ENCODE data around the gene RNASET2. TPM values are rescaled to one million over a fixed set of nuclear protein-coding genes. Genes with fewer than 3 reads are reported as not detected.

RNASET2 gene
- total RNA-seq, 1 donor from 2014 or later, result 32.8 TPM

- DNase-seq, result no peak
Observed at GRCh38 chr6:166946125-166946524, 10.2 kb downstream of the RNASET2 start.

DNA sequence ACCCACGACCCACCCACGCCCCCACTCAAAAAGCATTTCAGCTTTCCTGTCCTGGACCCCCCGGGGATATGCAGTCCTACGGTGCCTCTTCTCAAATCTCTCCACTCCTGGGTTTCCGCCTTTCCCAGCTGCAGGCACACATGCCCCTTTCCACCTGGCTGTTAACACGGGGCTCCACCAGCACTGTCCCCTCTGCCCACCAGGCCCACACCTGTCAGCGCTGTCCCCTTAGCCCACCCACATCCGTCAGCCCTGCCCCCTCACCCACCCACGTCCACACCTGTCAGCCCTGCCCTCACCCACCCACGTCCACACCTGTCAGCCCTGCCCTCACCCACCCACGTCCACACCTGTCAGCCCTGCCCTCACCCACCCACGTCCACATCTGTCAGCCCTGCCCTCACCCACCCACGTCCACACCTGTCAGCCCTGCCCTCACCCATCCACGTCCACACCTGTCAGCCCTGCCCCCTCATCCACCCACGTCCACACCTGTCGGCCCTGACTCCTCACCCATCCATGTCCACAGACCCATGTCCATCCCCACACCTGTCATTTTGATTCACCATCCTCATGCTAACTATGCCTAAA, 11.6 kb downstream of the RNASET2 start:
- no peak for DNase-seq

GRCh38 chr6:166942393-166943168, 13.8 kb downstream of the RNASET2 start:
- no peak for DNase-seq

DNA sequence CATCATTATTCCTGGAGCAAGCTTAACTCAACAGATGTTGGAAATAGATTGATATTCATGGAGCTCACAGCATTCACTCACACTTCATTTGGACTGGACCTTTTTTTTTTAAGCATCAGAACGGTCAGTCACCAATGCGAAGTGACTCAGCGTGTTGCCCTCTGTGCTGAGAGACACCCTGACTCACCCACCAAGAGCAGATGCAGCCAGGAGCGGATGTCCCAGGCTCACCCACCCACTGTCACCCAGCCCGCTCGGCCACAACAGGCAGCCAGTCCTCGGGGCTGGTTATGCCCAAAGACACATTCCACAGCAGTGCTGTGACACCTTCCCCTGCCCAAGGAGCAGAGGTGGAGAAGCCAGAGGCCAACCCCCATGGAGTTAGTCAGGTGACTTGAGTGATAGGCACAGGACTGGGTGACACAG, 15.7 kb downstream of the RNASET2 start:
- DNase-seq, result no peak

GRCh38 chr6:166939894-166940293, 16.5 kb downstream of the RNASET2 start:
- no peak for DNase-seq

DNA sequence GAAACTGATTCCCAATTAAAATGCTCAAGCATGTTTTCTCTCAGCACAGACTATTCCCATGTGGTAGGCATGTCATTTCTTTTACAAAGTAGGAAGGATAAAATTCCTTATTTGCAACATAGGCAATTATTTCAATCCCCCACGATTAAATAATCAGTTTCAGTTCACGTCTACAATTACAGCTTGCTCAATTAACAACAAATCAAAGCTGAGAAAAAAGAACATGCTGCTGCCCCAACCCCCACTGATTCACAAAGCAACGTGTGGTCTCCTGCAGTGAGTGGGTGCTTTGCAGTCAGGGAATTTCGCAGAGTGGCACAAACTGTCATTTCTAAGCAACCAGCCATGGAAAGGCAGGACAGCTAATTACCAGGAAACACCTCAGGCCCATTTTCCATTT, 17.0 kb downstream of the RNASET2 start:
- no peak for DNase-seq

- no peak for DNase-seq
Observed at GRCh38 chr6:166938704-166939103, 17.6 kb downstream of the RNASET2 start.

GRCh38 chr6:166938150-166938549, 18.2 kb downstream of the RNASET2 start:
- DNase-seq, result no peak

DNA sequence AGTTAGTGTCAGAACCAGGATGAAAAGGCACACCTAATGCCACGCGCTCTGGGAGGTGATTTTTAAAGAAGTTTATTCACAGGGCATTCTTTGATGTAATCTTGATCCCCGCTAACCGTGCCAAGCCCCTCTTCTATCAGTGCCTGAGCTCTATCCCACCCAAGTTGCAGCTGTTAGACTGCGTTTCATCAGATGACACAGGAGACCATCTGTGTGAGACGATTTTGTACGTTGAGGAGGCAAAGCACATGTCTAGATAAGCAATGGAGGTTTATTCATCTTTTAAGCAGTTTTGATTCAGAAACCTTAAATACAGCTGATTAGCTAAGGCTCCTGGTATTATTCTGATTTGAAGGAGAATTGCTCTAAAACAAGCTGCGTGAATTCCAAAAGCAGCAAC, 18.6 kb downstream of the RNASET2 start:
- no peak for DNase-seq

DNA sequence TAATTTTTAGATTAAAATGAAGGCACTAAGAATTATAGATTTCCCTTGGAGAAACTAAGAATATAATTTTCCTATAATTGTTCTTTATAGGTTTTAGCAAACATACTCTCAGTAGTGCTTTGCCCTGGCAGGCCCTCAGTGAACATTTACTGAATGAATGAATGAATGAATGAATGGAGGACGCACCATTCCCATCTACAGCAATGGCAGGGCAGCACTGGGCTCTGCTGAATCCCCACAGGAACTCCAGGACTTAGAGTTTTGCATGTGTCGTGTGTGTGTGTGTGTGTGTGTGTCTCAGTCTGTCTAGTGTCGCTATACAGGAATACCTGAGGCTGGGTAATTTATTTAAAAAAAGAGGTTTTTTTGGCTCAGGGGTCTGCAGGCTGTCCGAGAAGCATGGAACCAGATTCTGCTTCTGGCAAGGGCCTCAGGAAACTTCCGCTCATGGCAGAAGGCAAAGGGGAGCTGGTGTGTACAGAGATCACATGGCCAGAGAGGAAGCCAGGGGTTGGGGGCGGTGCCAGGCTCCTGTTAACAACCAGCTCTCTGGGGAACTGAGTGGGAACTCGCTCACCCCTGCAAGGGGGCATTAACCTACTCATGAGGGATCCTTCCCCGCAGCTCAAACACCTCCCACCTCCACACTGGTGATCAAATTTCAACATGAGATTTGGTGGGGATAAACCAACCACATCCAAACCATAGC, 20.1 kb downstream of the RNASET2 start:
- DNase-seq, result no peak

- DNase-seq, result no peak
Observed at GRCh38 chr6:166935353-166935752, 21.0 kb downstream of the RNASET2 start.

DNA sequence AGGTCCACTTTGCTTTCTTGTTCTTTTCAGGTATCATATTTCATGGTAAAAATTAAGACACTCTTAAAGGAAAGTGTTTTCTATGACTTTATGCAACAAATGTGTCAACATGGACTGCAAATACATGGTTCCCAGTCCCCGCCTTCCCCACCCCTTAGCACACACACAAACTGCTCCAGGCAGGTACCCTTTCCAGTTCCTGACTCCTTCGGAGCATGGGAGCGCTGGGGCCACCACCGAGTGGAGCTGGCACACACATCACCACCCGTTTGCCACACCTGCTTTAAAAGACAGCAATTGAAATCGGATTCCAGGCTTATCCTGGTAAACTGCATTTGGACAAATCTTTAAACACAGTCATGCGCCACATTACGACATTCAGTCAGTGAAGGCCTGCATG, 22.2 kb downstream of the RNASET2 start:
- DNase-seq, result no peak

GRCh38 chr6:166933396-166933795, 23.0 kb downstream of the RNASET2 start:
- DNase-seq, result no peak

- no peak for DNase-seq
Observed at GRCh38 chr6:166932616-166933015, 23.7 kb downstream of the RNASET2 start.

DNA sequence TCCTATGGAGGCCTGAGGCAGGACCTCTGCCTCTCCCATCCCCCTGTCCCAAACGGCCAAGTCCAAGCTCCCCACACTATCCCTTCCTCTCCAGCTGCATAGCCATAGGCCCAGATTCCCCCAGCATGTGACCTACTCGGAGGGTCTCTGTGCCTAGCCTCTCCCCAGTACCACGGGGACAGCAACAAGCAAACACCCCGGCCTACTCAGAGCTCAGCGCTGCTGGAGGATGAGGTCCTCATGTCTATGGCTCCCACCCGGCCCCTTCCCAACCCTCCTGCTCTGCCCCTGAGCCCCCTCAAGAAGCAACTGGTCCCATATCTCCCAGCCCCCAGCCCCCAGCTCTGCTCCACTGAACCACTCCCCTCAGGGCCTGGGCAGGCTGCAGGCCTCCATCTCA, 24.2 kb downstream of the RNASET2 start:
- DNase-seq, result no peak

DNA sequence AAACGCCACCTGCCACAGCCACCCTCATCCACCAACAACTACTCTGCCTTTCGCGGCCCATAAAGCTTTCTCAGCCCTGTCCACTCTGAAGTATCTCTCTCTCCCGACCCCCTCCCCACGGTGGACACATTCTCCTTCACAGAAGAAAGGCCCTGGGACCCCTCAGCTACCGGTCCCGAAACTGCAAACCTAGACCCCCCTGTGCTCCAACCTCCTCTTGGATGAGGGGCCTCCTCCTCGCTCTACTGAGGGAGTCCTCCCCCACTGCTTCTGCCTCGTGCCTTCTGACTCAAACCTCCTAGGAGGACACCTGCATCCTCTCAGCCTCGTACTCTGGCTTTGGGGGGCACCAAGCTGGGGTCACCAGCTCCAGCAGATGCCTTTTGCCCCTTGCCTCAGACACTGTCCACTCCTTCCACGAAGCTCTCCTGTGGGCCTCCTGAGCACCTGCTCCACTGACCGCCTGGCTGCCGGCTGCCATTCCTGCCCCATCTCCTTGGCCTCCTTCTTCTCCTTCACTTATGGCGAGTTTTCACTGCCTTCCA, 24.9 kb downstream of the RNASET2 start:
- DNase-seq, result no peak

DNA sequence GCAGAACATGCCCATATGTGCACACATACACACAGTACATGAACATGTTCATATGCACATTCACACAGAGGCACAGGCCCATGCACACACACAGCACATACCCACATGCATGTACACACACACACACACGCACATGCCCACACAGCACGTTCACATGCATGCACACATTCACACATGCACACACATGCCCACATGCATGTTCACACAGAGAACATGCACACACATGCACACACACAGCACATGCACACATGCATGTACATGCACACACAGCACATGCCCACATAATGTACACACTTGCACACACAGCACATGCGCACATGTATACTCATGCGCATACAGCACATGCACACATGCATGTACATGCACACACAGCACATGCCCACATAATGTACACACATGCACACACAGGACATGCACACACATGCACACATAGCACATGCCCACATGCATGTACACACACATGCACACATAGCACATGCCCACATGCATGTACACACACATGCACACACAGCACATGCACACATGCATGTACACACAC, 25.9 kb downstream of the RNASET2 start:
- DNase-seq, result no peak

DNA sequence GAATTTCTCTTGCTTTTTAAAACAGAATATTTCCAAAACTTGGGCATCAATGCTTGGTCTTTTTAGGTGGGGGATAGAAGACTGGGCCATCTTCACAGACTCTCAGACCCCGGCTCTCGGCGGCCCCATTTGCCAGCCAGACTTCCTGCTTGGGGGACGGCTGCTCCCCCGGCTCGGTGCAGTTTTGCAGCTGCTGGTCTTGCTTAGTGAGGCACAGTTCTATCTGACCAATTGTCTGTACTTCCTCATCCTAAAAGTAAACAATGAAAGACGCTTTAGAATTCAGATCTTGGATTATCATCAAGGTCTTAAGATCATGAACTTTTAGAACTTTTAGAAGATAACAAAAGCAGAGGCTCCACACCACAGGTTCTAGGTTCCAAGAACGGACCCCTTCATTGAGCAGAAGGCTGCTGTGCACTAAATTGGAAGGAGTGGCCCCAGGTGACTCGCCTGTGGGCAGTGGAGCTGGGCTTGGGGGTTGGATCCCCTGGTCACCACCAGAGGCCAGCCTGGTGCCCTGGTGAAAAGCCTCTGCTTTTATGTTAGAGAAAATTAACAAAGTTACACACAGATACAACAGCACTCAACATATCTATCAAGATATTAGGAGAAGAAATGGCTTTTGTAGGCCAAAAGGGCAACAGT, 26.7 kb downstream of the RNASET2 start:
- no peak for DNase-seq

DNA sequence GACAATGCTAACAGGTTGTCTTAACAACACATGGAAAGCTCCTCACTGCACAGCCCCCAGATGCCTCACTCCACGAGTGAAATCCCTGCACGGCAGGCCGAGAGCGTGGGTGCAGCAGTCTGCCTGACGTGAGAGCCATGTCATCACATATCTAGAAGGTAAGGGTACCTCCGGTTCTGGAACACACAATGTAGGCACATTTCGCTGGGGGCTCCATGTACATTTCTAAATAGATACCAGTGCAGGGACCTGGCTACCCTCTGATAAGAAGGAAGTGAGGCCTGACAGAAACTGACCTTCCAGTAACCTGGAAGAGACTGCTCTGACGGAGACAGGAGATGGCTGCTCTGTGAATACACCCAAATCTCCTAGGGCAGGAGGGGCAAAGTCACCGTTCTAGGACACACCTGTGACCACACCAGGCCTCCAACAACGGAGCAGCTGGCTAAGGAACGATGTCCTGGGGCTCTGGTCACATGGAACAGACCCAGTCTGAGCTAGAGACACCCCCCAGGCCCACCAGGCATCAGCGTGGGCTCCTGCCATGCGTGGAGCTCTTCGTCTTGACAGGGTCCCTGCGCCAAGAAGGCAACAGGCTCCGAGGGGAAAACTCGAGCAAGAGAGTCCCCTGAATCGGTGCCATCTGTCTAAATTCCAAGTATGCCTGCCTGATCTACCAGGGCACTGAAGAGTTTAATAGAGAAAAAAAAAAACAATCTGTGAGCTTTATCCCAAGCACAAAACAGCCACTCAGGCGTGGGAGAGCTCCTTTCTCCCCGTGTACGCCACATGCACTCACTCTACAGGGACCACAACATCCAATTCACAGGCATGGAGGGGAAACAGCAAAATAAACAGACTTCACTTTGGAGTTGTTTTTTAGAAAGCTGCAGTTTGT, 27.5 kb downstream of the RNASET2 start:
- no peak for DNase-seq

DNA sequence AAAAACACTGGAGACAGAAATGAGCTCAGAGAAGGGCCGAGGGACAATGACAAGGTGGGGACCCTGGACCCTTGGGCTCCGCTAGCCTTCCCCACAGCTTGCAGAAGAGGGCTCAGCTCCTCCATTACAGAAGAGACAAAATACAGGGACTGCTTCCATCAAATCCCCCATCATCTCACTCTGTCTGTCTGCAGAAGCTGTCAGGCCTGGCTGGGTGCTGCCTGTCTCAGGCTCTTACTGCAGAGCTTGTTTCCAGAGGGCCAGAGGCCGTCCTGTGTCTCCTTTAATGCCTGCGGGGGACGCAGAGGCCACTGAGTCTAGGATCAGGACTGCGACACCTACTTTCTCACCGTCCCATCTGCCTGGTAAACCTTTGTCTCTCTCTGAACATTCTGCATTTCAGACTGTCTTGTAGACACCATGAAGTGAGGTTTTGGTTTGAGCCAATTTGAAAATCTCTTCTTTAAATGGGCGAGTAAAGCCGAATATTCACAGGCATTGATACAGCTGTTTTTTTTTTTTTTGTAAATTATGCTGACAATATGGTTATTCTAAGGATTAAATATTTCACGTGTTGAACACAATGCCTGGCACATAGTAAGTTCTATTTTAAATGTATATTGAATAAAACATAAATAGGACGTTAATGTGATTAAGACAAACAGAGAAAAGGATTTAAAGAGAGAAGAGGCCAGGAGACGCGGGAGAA, 28.3 kb downstream of the RNASET2 start:
- no peak for DNase-seq
